GM18870 (cell line): ENCODE measurements around the gene SLC32A1.

Experiments used
- ATAC-seq: cut with Tn5 transposase; IDR thresholded peaks from one replicate; pipeline ENCODE4 v1.9.1; 2021; ENCODE audit warnings: moderate library complexity; ENCODE audit not compliant: unreplicated experiment

Gene SLC32A1

DNA sequence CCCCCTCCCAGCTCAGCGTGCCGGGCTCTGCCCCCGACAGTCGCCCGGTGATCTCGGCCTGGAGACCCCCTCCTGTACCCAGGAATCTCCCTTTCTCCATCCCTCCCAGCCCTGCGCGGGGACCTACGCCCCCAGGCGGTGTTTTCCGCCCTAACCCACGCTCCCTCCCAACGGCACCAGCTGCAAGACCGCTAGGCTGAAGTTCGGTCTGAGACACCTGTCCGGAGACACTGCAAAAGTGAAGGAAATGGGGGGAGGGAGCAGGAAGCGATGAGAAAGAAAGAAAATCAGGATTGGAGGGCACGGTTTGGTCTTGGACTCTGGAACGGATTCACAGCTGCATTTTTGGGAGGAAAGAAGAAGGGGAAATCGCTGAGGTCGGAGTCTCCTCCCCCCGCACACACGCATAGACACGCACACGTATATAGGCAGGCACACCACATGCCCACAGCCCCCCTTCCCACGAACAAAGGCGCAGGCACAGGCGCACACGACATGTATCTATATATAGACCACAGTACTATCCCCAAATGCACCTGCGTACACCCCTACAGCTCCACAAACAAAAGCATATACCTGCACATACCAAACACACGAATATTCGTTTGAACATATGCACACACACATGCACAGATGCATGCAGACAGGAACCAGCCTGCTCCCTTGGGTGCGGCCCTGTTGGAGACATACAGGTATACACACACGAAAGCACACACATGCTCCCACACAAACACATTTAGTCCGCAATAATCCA lies 1.0 kb downstream of the SLC32A1 start:
- ATAC-seq = no peak

DNA sequence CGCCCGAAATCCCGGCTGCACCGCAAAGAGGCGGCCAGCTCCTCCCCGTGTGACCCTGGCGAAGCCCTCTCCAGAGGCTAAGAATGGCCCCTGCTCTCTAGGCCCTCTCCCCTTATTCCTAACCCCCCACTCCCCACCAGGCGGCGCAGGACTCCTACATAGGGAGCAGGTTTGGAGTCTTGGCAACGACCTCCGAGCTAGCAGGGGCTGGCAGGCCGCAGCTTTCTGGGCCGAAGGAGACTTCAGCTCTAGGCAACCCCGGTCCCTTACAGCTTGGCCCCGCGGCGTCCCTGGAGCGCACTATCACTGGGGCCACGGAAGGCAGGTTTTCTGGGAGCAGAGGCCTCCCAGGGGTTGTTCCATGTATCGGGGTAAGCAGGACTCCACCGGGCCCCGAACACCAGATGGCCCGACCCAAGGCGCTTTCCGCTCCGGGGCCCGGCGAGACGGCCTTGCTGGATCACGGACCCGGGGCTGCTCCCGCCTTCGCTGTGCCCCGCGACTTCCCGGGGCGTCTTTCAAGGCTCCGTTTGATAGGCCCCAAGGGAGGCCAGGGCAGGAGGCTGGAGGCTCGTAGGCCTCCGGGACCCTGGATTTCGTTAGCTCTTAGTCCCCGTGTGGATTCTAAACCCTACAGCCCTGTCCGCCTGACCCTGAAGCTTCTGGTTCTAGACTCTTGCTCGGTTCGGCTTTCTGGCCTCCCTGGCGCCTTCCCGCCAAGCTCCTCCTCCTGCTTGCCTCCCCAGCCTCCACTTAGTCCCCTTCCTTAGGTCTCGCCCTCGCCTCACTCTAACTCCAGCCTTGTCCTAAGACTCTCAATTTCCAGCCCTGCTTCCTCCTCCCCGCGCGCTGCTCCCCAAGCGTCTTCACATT lies 1.9 kb downstream of the SLC32A1 start:
- ATAC-seq = no peak

DNA sequence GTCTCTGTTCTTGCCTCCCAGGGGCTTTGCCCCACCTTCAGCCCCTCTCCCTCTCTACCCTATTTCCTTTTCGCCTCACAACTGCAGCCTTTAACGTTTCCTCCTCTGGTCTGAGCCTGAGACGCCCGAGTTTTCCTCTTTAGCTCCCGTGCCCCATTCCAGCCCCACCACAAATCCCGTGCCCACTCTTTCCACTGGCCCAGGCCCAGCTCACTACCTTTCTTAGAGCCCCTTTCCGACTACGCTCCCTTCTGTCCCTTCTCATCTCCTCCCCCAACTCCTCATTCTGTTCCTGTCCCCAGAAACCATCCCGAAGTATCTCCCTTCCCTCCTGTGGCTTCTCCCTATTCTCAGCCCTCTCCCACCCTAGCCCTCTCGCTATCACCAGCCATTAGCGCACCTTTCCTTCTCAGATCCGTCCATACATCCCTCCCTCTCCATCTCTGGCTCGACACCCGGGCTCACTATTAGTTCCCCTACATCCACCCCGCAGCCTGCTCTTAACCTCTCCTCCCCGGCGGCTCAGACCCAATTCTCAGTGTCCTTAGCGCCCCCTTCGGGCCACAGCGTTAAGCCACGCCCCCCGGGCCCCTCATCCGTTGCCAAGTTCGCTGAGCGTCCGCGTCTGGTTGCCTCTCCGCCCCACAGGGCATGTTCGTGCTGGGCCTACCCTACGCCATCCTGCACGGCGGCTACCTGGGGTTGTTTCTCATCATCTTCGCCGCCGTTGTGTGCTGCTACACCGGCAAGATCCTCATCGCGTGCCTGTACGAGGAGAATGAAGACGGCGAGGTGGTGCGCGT lies 2.7 kb downstream of the SLC32A1 start:
- no peak for ATAC-seq

GRCh38 chr20:38727607-38728190 lies 3.4 kb downstream of the SLC32A1 start:
- no peak for ATAC-seq

- no peak for ATAC-seq
Observed at GRCh38 chr20:38728191-38728781, 4.0 kb downstream of the SLC32A1 start.

DNA sequence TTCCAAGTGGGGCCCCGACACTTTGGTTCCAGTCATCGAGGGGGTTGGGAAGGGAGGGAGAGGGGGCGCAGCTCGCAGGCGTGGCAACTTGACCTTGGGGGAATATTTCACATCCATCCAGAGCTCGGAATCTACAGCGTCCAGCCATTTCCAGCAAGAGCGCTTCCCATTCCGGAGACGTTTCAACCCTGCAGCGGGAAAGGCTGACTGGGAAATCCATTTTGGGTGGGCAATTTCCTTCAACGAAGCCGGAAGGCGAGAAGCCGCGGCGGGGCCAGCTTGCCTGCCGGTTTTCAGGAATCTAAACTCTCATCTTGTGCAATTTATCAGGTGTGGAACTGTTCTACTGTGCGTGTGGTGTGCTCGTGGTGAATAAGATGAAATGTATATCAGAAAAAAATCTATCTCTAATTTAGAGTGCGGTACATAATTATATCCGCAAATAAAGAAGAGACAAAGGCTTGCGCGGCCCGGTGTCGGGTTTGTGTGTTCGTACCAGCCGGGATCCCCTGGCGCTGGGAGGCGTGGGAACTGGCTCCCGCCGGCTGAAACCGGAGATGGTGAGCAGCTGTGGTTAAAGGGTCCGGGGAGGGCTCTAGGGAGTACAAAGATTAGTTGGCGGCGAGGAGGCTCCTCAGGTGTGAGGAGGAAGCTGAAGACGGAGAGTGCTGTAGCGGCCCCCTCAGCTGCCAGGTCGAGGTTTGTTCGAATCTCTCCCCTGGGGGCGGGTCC lies 4.8 kb downstream of the SLC32A1 start:
- no peak for ATAC-seq

DNA sequence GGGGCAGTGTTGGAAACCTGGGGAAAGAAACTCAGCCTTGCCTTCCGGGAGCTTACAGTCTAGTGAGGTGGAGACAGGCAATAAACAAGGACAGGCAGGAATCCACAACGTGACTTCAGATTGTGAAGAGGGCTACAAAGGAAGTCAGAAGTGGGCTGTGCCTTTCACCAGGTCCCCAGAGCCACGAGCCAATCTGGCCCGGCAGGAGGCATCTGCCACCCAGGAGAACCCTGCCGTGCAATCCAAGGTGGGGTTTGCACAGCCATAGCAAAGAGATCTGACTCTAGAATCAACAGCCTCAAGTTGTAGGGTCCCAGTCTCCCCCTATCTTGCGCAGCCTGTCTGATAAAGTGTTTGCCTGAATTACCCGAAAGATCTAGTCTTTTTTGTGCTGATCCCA lies 5.5 kb downstream of the SLC32A1 start:
- no peak for ATAC-seq

GRCh38 chr20:38730167-38730988 lies 6.1 kb downstream of the SLC32A1 start:
- ATAC-seq = no peak

DNA sequence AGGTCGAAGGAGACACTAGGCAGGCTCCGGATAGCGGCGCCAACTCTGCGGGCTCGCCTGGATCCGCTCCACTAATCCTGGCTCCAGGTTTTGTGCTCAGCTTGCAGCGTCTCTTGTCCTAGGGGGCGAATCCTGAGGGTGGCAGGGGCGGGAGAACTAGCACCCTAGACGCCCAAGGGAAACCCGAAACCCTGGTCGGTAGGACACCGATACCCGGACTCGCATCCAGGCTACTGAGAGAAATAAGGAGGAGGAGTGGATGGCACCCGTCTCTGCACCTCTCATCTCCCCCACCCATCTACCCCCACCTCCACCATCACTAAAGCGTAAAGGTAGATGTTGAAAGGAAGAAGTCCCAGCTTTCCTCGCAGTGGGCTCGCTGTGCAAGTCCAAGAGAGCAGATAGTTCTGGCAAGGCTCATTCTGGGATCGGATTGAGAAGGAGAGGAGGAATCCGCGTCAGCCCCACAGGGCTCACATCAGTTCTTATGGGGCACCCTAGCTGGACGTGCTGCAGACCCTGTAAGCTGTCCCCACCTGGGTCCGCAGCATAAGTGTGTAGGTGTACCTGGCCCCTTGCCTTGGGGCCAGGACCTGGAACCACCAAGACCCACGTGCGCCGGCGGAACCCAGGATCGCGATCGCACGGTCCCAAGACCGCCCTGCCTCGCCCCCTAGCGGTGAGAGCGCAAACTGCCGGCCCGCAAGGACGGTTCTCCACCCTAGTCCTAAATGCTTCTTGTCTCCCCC lies 6.9 kb downstream of the SLC32A1 start:
- ATAC-seq = no peak

DNA sequence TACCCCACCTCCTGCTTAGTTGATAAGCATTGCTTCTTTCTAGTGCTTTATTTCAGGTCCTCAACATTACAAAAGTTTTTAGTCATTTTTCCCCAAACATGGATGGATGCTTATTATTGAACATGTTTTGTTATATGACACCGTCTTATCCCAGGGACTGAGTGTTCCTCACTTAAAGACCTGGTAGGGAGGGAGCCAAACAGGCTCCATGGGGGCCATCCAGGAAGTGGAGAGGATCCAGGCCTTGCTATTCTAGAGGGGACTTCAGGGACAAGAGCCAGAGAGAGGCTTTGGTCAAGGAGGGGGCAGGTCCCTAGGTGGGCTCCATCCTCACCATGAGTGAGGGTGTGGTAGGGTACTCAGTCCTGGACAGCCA lies 7.4 kb downstream of the SLC32A1 start:
- no peak for ATAC-seq

DNA sequence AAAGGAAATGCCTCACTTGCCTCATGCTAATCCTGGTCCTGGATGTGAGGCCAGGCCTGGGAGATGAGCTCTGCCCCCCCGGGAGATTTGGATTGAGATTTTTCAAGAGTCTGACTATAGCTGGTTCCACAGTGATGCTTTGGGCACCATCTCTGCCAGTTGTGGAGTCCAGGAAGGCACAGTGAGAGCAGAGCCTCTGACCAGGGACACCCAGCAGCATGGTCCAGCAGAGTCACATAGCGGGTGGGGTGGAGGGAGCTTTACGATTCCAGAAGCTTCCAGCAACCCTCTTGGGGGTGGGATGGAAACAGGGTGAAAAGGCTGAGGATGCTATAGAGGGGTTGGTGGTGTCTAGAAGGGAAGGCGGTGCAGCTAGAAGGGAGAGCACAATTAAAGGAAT lies 8.7 kb downstream of the SLC32A1 start:
- ATAC-seq = no peak

DNA sequence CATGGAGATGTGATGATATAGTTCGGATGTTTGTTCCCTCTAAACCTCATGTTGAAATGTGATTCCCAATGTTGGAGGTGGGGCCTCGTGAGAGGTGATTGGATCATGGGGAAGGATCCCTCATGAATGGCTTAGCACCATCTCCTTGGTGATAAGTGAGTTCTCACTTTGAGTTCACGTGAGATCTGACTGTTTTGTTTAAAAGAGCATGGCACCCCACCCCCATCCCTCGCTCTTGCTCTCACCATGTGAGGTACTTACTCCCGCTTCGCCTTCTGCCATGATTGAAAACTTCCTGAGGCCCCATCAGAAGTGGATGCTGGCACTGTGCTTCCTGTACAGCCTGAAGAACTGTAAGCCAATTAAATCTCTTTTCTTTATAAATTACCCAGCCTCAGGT lies 10.9 kb downstream of the SLC32A1 start:
- no peak for ATAC-seq

GRCh38 chr20:38737887-38738286 lies 13.6 kb downstream of the SLC32A1 start:
- ATAC-seq = no peak

DNA sequence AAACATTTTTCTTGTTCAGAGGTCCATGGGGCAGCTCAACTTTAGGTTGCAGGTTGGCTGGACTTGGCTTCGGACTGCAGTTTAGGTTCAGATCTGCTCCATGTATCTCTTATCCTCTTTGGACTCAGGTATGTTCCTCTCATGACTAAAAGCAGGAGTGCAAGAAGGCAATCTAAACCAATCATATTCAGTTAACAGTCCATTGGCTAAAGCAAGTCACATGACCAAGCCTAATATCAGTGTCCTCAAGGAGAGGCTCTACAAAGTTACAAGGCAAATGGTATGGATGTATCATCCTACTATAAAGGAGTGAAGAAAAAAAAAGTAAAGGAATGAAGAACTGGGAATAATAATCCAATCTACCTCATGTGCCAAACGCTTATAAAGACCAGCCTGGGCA lies 21.5 kb downstream of the SLC32A1 start:
- no peak for ATAC-seq

GRCh38 chr20:38747495-38748096 lies 23.3 kb downstream of the SLC32A1 start:
- ATAC-seq = peak; percentile 4

DNA sequence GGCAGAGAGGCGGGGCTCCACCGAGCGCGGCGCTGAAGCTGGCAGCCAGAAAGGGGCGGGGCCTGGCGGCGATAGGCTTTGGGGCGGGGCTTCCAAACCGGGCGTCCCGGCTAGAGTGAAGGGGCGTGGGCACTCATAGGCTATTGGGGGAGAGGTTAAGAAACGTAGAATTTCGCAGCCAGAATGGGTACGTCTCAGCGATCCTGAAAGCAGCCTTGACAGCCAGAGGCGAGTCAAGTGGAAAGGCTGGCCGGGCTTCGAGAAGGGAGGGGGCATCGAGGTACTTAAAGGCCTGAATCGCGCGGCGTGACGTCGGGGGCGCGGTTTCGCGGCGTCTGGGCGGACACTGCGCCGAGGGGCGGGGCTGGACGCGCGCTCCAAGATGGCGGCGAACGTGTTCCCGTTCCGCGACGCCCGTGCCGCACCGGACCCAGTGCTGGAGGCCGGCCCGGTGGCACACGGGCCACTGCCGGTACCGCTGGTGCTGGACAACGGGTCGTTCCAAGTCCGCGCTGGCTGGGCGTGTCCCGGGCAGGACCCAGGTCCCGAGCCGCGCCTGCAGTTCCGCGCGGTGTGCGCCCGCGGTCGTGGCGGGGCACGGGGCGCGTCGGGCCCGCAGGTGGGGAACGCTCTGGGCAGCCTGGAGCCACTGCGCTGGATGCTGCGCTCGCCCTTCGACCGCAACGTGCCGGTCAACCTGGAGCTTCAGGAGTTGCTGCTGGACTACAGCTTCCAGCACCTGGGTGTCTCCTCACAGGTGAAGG lies 24.0 kb downstream of the SLC32A1 start, which contains the start of gene ACTR5:
ACTR5 (plus strand) TSS at position 364 of the 764 bp plus-strand sequence; CDS start at position 383, 19 bp downstream.
- ATAC-seq = peak; percentile 63

DNA sequence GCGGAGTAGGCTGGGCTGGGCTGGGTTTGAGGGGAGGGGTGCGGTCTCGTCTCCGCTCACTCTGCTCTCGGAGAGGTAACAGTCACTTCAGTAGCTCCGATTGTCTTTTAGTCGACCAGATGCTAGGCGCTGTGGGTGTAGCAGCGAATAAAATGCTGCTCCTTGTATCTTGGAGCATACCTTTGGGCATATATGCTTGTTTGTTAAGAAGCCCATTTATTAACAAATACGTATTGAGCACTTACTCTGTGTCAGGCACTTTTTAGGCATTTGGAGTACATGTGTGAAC lies 24.5 kb downstream of the SLC32A1 start:
- ATAC-seq = peak; percentile 24
